ENCODE data around the gene PALLD.

PALLD gene

GRCh38 chr4:168562041-168562571, 65.3 kb downstream of the PALLD start:
- no peak for DNase-seq

GRCh38 chr4:168564023-168564422, 67.2 kb downstream of the PALLD start:
- DNase-seq = no peak

GRCh38 chr4:168565130-168565529, 68.3 kb downstream of the PALLD start:
- DNase-seq = no peak

DNA sequence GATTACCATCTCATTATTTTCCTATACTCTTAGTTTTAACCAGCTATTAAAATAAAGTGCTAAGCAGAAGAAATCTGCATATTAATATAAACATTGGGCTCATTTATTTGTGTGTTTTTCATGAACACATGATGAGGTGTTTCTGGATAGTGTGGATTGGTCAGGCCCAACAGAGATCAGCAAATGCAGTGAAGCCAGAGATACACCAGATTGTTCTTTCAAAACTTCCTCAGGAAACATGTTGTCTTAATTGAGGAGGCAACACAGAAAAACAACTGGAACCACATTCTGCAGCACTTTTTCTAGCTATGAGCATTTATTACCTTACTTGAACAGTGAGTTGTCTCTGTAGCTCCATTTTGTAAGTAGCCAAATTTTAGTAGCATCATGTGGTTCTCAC, 69.9 kb downstream of the PALLD start:
- no peak for DNase-seq

GRCh38 chr4:168569066-168569930, 72.4 kb downstream of the PALLD start:
- no peak for DNase-seq

- no peak for DNase-seq
These were observed 73.1 kb downstream of the PALLD start for GRCh38 chr4:168569931-168570276.

- DNase-seq = no peak
These were observed 73.6 kb downstream of the PALLD start for GRCh38 chr4:168570466-168570865.

GRCh38 chr4:168572002-168572401, 75.2 kb downstream of the PALLD start:
- no peak for DNase-seq

DNA sequence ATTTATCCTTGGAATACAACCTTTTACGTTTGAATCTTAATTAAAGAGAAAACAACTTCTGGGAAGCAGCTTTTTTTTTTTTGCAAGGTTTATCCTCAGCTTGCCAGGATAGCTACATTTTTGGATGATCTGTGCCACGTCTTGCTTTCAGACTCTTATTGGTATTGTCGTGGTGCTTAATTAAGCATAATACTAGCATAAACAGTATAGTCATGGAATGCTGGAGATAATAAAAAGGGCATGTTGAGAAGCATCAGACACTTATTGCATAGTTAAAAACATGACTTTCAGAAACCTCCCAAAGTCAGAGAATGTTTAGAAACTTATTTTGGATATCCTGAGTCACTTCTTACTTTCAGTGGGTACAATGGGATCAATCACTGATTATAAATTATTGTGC, 77.0 kb downstream of the PALLD start:
- no peak for DNase-seq

GRCh38 chr4:168574581-168575295, 77.9 kb downstream of the PALLD start:
- DNase-seq = no peak

DNA sequence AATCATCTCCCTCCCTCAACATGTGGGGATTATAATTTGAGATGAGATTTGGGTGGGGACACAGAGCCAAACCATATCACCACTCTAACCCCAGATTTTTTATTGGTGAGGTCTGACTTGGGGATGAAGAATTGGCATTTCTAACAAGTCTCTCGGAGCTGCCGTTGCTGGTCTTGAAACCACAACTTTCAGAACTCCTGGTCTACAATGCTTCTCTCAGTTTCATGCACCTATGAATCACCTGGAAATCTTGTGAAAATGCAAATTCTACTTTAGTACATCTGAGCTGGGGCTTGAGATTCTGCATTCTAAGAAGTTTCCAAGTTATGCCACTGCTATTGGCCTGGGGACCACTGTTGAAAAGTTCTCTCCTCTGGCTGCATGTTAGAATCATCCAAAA, 78.6 kb downstream of the PALLD start:
- DNase-seq = no peak

DNA sequence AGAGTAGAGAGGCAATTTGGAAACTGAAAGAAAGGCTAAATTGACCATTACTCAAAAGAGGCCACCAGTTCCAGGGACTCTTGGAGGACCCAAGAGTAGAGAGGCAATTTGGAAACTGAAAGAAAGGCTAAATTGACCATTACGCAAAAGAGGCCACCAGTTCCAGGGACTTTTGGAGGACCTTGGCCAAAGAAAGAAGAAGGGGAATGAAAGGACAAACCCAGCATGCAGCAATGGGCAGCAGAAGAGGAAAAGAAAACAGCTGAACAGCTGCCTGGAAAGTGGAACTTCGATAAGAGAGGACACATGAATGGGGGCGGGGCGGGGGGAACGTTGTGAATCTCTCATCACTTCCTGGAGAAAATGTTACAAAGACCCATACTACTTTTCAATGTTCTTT, 80.8 kb downstream of the PALLD start:
- no peak for DNase-seq

- DNase-seq = no peak
These were observed 83.4 kb downstream of the PALLD start for GRCh38 chr4:168580228-168580627.

DNA sequence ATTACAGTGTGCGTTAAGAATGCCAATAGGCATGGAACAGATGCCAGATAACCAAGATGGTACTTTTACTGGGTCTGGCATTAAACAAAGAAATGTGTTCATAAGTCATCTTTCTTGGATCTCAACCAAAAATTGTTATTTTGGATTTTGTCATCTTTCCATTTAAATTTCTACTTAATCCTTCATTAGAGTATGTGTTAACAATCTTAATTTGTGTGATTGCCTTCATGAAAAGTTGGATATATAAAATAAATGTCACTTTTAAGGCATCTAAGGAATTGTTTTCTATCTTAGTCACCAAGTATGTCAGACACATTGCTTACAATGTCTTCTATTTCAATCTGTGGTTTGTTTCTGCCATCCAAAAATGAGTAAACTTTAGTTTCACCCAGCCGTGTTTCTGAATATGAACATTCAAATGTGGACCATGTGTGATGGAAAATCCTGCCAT, 87.5 kb downstream of the PALLD start:
- DNase-seq = no peak

- DNase-seq = peak in 1 of 2 experiments; percentile 22
These were observed 88.6 kb downstream of the PALLD start for GRCh38 chr4:168585168-168586091.

DNA sequence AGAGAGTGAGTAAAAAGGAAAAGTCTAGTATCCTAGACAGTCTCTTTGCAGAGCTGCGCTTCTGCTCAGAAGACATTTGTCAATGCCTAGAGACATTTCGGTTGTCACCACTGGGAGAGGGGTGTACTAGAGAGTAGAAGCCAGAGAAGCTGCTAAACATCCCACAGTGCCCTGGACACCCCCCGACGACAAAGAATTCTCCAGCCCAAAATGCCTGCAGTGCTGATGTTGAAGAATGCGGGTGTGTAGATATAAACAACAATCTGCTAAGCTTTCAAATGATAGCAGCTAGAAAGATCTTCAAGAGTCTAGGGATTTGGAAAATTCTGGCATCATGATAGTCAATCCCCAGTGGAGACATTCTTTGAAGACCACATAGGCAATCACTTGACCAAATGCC, 90.1 kb downstream of the PALLD start:
- no peak for DNase-seq

GRCh38 chr4:168587411-168588125, 90.7 kb downstream of the PALLD start:
- DNase-seq = no peak

- DNase-seq = no peak
These were observed 92.2 kb downstream of the PALLD start for GRCh38 chr4:168588916-168589531.

DNA sequence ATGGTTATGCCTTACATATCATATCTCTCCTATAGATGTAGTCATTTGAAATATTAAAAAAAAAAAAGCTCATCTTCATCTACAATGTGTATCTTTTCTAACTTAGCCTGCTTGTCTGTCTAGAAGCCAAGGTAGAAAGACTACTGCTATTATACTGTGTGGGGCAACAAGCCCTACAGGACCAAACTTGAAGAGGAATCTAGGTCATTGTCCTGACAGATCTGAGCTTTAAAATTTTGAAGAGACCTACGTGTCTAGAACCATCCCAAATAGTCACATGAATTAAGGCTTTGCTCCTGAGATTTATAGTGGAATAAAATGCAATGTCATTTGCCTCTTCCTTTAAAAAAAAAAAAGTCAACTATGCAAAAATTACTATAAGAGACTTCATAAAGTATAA, 95.8 kb downstream of the PALLD start:
- no peak for DNase-seq

GRCh38 chr4:168593399-168593798, 96.5 kb downstream of the PALLD start:
- DNase-seq = no peak

GRCh38 chr4:168594121-168594520, 97.3 kb downstream of the PALLD start:
- no peak for DNase-seq

GRCh38 chr4:168598191-168598590, 101.3 kb downstream of the PALLD start:
- DNase-seq = no peak
